Activated CD4-positive, CD25-positive, alpha-beta regulatory T cell treated with anti-CD3 and anti-CD28 coated beads, Interleukin-2, amount 50 U/mL, for 72 hours (primary cell): Measurements from ENCODE around the gene COBL.

Experiments used
- DNase-seq: peaks from one replicate; pipeline ENCODE4 v3.0.0; 2021

Gene COBL

DNA sequence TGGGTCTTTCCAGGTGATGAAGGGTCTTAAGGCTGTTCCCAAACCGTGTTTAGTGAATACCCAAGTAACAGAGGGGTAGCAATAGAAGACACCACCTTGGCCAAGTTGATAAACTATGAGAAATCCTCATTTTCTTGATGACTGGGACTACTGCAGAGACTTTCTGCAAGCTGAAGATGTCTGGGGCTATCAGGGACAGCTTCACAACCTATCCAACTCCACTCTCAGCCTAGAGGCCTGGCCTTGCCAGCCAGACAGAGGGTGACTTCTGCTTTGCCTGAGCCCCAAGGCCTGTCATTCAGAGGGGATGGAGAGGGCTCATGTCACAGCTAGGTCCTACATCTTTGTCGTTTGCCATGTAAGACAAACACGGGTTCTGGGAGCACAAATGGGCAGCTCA lies 278.0 kb downstream of the COBL start:
- no peak for DNase-seq

DNA sequence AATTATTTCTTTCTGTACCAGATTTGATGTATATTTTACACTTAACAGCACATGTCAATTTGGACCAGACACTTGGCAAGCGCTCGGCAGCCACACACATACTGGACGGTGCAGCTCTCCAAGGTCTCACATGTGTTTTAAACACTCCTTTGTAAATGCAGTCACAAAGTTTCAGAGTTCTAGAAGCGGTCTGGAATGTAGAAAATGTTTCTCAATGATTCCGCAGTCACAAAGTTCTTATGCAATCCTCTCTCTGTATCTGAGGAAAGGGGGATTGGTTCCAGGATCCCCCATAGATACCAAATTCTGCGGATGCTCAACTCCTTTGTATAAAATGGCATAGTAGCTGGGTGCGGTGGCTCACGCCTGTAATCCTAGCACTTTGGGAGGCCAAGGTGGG lies 280.9 kb downstream of the COBL start:
- DNase-seq: no peak

DNA sequence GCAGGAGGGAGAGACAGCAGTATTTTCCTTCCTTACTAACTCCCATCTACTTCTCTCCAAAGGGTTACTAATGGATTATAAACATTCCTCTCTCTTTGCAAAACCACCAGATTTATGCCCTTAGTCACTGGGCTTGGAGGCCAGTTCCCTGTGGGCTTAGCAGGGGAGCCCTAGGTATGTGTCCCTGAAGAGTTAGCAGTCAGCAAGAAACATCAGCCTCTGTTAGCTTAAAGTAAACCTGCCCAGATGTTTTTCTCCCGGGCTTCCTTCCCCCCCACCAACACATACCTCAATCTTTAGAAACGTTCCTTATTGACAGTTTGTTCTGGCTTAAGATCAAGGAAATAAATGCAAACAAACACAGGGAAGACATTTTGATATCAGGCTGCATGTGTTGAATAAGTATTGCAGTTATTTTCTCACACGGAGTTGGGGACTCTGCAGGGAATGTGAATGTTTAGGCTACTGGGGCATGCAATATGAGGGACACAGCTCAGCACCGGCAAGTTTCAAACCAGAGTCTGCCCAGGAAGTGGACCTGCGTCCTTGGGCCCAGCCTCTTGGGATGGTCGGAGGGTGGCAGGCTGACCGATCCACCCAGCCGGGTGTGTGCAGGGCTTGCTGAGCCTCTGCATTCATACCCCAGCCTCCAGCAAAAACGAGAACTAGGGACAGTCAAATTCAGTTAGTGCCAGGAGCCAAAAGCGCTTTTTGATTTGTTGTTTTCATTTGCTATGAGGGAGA lies 281.9 kb downstream of the COBL start:
- DNase-seq: no peak

DNA sequence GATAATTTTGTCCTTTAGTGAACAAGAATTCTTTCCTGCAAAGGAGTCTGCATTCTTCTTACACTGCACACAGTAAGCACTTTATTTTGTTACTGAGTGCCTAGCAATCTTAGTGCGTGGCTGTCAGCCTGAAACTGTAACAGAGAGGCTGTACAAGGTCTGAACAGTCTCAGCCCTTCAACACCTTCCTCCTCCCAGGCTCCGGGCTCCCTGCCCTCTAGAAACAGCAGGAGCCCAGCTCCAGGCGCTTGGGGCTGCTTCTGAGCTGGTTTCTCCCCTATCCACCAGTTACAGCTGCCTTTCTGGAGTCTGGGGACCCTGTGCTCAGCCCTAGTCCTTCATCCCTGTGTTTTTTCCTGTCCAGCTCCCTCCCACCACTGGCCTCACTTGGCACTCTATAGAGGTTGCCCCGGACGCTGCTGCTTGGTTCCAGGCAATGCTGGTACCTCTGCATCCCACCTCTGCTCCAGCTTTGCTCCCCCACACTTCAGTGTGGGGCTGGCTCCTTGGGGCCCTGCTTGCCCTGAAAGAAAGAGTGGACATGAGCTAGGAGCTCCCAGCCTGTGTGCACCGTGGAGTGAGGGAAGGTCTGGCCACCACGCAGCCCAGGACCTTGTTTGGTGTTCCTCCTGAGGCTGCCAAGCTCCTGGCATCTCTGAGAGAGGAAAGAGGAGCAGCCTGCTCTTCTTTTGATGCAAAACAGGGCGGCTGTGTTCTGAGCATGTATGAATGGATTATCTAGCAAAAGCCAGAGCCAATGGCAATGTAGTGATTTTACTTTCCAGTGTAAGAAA lies 282.7 kb downstream of the COBL start:
- DNase-seq: no peak

DNA sequence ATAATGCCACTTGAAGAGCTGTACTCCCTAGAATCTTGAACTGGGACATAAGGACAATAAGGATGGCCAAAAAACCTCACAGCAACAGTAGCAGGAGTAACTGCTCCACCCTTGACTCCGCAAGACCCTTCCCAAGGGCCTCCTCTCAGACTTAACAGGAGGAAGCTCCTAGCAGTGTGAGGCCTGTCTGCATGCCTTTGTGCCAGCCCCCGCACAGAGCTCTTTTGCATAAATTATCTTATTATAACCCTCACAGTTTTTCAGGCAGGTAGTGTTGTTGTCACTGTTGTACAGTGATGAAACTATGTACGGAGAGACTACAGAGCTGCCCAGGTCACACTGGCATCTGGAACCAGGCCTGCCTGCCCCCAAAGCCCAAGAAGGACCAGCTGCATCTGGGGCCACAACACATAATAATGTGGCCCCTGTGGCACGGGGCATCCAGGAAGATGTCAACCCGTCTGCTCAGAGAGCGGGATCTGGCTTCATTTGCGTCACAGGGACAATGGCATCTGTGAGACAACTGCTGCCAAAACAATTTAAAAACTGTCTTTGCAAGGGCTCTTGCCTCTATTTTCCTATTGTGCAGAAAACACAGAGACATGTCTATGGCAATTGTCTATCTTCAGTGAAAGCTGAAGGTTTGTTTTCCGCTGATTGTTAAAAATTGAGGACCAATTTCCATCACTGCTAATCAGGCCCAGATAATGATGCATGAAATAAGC lies 284.7 kb downstream of the COBL start:
- DNase-seq: no peak

DNA sequence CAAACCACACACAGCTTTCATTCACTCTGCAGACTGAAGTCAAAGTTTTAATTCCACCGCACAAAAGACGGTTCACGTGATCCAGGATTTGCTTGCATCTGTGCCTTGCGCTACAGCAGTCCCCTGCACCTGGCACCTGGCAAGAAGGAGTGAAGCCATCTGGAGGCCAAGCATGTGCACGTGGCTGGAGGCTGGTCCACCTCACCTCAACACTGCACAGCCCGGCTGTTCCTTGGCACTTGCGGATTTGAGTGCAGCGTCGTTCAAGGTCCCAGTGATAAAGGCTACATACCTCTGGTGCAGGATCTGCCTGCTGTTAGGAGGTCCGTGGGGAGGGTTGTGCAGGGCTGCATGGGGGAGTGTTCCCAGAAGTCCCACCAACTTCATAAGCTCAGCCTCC lies 285.4 kb downstream of the COBL start:
- DNase-seq: no peak

DNA sequence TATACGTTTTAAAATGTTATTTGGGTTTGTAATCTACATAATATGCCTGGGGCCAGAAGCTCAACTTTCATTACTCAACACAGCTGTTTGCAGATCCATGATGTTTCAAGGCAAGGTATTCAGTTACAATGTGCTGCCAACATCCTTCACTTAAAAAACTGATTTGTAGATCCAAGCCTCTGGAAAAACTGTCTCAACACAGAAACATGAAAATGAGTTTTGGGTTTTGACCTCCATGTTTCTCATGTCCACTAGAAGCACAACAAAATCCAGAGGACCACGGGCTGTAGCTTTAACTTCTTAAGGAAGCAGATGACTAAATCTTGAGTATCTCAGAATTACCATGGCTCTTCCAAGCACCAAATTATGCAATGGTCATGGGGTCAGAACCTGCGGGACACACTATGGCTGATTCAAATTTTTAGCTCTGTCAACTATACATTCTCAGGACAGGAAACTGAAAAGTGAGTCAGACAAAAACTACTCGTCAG lies 286.9 kb downstream of the COBL start:
- DNase-seq: no peak

DNA sequence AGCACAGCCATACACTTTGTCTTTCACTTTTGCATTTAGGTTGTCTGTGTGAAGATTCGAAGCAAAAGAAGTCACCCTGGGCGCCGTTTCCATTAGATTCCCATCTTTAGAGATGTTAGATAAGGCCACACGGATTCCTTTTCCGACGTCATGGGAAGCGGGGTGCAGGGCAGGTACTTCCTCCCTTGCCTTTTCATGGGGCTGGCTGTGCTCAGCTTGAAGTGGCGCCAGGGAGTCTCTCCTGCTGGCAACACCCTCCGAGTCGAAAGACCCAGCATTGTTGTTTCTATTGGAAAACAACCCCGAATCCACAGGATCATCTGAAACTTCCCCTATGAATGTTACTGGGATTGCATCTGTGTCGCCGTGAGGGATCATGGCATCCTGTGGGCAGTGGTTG lies 287.5 kb downstream of the COBL start:
- DNase-seq: no peak

DNA sequence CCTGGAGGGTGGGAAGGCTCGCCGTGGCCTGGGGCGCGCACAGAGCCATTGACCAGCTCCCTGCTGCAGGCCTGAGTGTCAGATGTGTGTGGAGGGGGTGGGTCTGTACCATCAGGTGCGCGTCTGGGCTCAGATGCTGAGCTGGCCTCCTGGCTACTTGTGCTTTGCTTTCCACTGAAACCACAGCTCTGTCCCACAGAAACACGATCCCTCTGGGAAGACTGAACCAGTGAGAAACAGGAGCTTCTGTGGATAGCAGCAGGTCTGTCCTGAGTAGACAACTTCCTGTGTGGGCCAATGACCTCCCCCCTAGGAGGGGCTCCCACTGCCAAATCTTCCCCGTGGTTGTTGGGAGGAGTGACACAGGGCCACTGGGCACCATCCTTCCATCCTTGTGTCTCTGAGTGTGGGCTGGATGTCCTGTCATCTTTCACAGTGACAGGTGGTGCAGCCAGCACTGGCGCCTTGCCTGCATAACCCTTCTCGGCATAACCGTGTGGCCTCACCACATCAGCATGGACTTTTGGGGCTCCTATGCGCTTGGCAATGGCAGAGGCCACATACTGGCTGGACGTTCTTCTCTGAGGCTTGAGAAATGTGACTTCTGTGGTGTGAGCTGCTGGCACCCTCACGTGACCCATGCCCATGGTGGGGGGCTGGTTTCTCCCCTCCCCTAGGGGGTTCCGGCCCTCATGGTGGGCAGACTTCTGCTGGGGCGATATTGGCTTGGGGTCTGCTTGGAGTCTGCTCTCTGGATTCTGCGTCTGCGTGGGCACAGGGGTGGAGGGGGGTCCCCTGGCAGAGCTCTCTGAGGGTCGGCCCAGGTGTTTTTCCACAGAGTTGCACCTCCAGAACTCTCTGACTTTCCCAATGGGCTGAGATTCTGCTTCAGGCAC lies 288.4 kb downstream of the COBL start:
- no peak for DNase-seq

DNA sequence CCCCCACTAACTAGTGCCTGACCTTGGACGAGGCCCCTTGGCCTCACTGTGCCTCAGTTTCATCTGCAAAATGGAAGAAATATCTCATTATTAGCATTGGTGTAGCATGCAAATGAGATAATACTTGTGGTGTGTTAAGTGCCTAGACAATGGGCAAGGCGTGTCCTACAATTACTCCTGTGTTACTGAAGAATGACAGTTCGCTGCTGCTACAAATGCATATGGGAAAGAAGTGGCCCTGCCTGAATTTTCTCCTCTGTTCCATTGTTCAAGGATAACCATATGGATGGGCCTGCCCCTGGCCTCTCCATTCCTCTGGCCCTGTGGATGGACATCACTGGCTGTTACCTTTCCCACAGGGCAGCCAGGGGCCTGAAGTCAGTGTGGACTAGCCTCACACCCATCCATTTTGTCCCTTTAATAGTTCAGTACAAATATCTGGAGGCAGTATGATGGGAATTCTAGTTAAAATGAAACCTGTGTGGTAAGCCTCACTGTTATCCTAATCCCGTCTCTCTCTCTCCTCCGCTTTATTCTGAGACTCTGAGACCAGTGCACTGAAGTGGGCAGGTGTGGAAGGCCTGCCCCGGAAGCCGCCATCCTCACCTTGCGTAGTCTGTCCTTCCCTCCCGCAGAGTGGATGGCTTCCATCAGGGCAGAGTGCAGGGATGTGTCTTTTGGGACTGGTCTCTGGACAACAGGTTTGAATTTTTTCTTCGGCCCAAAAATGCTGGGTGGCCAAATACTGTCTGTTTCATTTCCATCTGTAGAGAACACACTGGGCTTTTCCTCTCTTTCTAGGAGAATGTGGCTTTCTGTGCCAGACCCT lies 289.3 kb downstream of the COBL start:
- DNase-seq: no peak

DNA sequence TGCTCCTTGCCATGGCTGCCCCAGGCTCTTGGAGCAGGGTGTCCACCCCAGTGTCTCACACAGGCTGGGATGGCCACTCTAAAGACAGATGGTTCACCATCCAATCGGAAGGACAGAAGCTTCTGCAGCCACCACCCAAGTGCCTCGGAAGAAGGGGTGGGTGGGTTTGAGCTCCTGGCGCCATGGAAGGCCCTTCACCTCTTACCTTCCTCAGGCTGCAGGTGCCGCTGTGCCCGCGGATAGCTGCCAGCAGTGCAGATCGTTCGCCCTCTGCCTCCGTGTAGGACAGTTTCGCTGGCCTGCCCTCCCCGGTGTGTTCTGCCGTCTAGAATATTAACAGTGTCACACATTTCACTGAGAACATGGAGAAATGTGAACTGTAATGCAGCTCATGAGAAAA lies 290.3 kb downstream of the COBL start:
- no peak for DNase-seq

DNA sequence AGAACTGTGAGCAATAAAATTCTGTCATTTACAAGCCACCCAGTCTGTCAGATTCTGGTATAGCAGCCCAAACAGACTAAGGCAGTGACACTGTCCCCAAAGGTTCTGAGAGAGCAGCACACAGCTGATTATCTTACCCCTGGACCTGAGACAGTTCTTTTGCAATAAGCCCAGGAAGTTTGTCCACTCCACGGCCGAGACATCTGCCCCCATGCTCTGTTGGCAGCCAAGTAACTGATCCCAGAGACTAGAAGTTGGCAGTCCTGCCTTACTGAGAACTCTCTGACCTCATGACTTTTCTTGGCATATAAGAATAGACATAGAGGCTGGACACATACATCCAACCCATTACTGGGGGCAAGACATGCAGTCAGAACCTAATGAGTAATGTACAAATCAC lies 290.9 kb downstream of the COBL start:
- no peak for DNase-seq

DNA sequence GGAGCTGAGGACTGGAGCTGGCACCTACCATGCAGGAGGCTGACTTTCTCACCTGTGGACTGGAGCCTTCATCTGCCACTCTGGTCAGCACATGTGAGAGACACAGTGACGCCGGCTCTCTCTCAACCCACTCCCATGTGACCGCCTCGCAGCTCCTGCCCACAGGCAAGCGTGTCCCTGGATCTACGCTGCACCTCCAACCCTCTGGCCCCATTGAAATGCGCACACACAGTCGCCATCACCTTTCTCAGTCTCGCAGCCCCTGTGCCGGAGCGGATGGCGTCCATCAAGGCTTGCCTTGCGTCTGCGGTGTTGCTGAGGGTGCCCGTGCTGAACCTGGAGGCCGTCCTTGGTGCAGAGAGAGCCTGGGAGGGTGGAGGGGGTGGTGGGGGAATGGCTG lies 291.7 kb downstream of the COBL start:
- DNase-seq: no peak

DNA sequence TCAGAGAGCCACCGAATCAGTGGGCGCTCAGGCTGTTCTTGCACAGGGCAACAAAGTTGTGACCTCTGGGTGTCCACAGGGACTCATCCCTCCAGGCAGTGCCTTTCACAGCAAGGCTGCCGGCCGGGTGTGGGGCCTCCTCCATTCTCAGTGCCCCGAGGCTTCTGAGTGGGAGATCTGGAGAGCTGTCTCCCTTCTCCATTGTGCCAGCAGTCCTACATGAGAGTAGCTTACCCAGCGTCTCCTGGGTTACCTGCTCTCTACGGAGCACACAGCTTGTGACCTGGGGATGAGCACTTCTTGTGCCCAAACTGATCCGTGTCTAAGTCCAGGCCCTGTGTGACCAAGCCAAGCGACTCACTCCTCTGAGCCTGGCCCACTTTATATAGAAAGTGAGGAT lies 293.1 kb downstream of the COBL start:
- no peak for DNase-seq

DNA sequence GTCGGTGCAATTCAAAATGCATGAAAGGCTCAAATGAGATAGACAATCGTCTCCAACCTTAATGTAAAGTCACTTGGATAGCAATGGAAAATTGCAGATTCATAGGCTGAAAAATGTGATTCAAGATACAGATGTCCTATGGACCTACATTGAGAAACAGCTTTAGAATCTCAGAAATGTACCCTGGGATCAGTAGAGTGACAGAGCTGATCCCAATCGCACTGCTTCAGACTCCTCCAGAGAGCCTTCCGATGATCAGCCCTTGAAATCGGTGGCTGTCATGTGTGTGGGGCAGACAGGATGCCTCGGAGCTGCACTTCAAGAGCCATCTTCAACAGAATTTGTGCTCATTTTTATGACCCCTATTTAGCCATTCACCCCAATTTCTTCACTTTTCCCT lies 293.8 kb downstream of the COBL start:
- no peak for DNase-seq

DNA sequence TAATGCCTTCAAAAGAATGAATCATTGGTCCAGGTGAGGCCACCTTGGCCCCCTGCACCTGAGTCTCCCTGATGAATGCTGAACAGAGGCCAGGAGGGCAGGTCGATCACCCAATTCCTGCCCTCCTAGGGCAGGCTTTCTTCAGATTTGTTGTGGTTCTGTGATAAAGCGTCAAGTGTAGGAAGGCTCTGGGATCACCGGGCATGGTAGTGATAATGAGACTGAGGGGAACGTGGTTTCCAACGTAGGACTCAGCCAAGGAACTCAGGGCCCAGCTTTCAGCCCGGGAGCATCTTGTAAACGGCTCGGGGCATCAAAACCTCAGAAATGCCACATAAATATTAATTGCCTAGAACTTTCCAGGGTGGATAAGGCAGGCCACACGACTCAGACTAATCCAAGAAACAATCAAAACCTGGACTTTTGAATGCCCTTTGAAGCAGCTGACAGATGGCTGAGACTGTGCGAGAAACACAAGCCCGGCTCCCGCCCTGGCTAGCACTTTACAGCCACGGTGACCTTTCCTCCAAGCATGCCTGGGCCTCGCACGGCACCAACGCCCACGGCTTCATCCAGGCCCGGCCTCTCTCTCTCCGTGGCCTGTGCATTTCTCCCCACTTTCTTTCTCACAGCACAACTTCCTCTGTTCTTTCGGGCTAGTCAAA lies 294.6 kb downstream of the COBL start:
- DNase-seq: no peak

DNA sequence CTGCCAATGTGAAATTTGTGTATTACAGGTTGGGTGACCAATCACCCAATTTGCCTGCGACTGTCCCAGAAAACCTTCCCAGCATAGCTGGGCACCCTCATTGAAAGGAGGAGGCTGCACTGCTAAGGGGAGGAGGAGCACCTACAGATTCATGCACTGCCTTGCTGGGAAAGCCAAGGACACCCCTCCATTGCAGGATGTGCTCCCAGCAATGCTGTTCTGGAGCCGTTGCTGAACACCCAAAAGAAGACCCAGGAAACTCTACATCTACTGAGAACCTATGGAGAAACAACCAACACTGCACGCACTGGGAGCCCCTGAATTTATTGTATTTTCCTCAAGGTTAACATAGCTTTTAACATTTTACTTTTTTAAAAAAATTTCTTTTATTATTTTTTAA lies 295.7 kb downstream of the COBL start:
- no peak for DNase-seq

DNA sequence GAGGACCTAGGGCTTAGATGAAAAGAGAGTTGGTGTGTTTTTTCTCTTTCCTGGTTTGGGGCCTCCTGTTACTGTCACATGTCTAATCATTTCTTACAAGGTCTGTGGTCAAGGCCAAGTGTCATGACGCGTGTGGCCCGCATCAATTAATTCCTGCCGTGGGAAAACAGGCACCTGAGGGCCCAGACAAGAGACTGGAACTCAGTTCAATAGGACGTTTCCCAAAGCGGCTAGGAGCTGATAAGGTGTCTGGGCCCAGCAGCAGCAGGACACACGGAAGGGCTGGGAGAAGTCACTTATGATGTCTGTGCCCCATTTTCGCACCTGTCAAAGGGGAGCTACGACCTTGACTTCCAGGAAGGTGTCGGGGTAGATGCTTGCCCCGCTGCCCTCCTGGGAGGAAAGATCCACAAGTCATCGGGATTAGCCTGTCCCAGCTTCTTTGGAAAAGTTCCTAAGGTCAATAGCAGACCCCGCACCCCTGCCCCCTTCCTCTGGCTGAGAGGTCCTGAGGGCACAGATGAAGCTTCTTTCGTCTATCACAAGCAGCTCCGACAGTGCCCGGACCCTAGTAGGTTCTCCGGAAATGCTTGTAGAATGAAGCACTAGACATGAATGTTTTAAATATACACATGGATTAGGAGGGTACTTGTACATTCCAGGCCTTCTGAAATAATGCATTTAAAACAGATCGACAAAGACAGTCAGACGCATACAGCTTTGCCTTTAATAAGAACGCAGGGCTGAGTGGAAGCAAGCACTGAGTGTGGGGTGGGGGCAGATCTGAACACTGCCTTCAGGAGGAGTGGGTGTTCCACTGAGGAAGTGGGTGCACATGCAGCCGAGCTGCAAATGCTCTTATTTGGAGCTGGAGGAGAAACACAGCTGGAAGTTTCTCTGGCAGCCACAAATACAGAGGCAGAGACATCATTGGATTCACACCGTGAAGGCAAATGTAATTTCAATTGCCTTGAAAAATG lies 296.4 kb downstream of the COBL start:
- DNase-seq: no peak

DNA sequence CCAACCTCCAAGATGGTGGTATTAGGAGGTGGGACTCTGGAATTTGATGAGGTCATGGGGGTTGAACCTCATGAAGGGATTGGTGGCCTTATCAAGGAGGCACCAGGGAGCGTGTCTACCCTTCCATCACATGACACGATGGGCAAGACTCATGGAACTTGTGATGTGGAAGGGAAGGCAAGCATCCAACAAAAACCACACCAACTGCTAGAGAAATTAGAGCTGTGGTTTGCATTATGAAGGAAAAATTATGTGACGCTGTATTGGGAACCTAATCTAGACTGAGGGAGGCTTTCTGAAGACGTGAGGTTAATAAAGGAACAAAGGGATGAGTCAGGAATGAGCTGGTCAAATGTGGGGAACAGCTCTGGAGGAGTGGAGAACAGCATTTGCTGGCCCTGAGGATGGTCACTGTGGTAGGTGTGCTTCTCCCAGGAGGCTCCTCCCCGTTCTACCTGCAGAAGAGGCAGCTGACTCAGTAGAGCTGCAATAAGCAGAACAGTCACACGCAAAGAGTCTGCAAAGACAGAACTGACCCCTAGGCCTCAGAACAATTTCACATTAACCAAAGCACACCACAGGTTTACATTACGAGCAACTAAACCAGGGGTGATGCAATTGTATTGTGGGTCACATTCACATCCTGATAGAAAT lies 297.3 kb downstream of the COBL start:
- no peak for DNase-seq
